GM21381 (cell line): ENCODE measurements around the gene BCKDHB.
A peak's percentile ranks its signal among the peaks of the same experiment; 100 is the strongest.
"Not testable (repeated sequence)": the region's sequence is repeated elsewhere in the genome, so short reads cannot be mapped to it uniquely, and the experiment has no call there.

ENCODE experiments used
- ATAC-seq: cut with Tn5 transposase; IDR thresholded peaks from one replicate; pipeline ENCODE4 v1.9.1; 2021; ENCODE audit warnings: mild to moderate bottlenecking, moderate library complexity; ENCODE audit not compliant: unreplicated experiment

The BCKDHB gene

GRCh38 chr6:80106418-80107235, at the start of gene BCKDHB:
Gene BCKDHB (plus strand): TSS chr6:80106671. CDS start chr6:80106694, 23 bp downstream.
- peak; percentile 99 for ATAC-seq

GRCh38 chr6:80060774-80061173, 45.7 kb upstream of the BCKDHB start:
- ATAC-seq, result no peak

GRCh38 chr6:80068146-80068545, 38.3 kb upstream of the BCKDHB start:
- ATAC-seq, result not testable (repeated sequence)

- not testable (repeated sequence) for ATAC-seq
Observed at GRCh38 chr6:80070431-80070830, 36.0 kb upstream of the BCKDHB start.

GRCh38 chr6:80077067-80077466, 29.4 kb upstream of the BCKDHB start:
- ATAC-seq, result no peak

- no peak for ATAC-seq
Observed at GRCh38 chr6:80088637-80089036, 17.8 kb upstream of the BCKDHB start.

- ATAC-seq, result no peak
Observed at GRCh38 chr6:80091506-80091905, 15.0 kb upstream of the BCKDHB start.

GRCh38 chr6:80094017-80094416, 12.5 kb upstream of the BCKDHB start:
- ATAC-seq, result no peak

- ATAC-seq, result no peak
Observed at GRCh38 chr6:80095600-80095999, 10.9 kb upstream of the BCKDHB start.

- no peak for ATAC-seq
Observed at GRCh38 chr6:80098392-80098791, 8.1 kb upstream of the BCKDHB start.

GRCh38 chr6:80104520-80104919, 2.0 kb upstream of the BCKDHB start:
- ATAC-seq, result no peak

- ATAC-seq, result peak; percentile 10
Observed at GRCh38 chr6:80105972-80106417, 476 bp upstream of the BCKDHB start.

GRCh38 chr6:80122576-80122975, 16.1 kb downstream of the BCKDHB start:
- ATAC-seq, result not testable (repeated sequence)

- no peak for ATAC-seq
Observed at GRCh38 chr6:80126657-80127345, 20.3 kb downstream of the BCKDHB start.

GRCh38 chr6:80129485-80129884, 23.0 kb downstream of the BCKDHB start:
- no peak for ATAC-seq

- no peak for ATAC-seq
Observed at GRCh38 chr6:80133020-80133419, 26.5 kb downstream of the BCKDHB start.

- ATAC-seq, result no peak
Observed at GRCh38 chr6:80134065-80134464, 27.6 kb downstream of the BCKDHB start.

- no peak for ATAC-seq
Observed at GRCh38 chr6:80142586-80142985, 36.1 kb downstream of the BCKDHB start.

GRCh38 chr6:80143419-80143937, 37.0 kb downstream of the BCKDHB start:
- no peak for ATAC-seq

- no peak for ATAC-seq
Observed at GRCh38 chr6:80144753-80145315, 38.4 kb downstream of the BCKDHB start.

- ATAC-seq, result no peak
Observed at GRCh38 chr6:80145509-80145908, 39.0 kb downstream of the BCKDHB start.

GRCh38 chr6:80145921-80146320, 39.5 kb downstream of the BCKDHB start:
- ATAC-seq, result no peak
